Kidney epithelial cell (primary cell): ENCODE data around the gene RASGRF1. TPM values are rescaled to one million over a fixed set of nuclear protein-coding genes. Genes with fewer than 3 reads are reported as not detected.

Experiments used
- DNase-seq: peaks from one replicate; pipeline ENCODE4 v3.0.0-alpha.2; 2010; ENCODE audit warnings: low read depth
- H3K27me3 ChIP-seq: 2 replicates; pipeline ENCODE4 v1.6.0; 2011; ENCODE audit warnings: low read length; ENCODE audit not compliant: control insufficient read depth, insufficient read depth
- H3K36me3 ChIP-seq: 2 replicates; pipeline ENCODE4 v1.5.1; 2011; ENCODE audit warnings: low read length; ENCODE audit not compliant: control insufficient read depth, insufficient read depth
- H3K4me3 ChIP-seq: 2 replicates; pipeline ENCODE4 v1.5.1; 2011; ENCODE audit warnings: low read depth, mild to moderate bottlenecking, control low read depth, low read length
- total RNA-seq: library from RNA; depleted of rRNA; stranded (reverse); fragments of >200 nt; gene quantifications from 2 replicates; pipeline ENCODE4 v1.2.3, GENCODE V29; 2015
- TF ChIP-seq, protein P1 (sequence below): IDR thresholded peaks from 2 replicates; pipeline ENCODE4 v1.5.1; 2011; ENCODE audit warnings: mild to moderate bottlenecking, moderate library complexity, low read length, control low read depth, inconsistent platforms; ENCODE audit not compliant: insufficient read depth, poor library complexity, severe bottlenecking

RASGRF1 gene
- total RNA-seq, 1 donor from 2014 or later = 1.4 TPM

DNA sequence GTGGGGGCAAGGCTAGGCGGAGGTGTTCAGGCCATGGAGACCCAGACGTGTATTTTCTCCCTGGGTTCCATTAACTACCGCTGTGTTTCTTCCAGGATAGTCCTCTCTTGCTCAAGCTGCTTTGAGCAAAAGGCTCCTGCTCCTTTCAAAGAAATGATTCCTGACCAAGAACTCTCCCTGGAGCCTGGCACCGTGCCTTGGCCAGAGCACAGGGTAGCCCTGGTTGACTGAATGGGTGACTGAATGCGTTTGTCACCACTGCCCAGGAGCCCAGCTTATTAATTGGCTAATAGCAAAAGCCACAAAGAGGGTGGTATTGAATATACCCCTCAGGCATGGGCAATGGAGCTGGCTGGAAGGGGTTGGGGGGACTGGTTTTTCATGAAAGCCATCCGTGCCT, 13.9 kb downstream of the RASGRF1 start:
- Histone ChIP-seq H3K4me3 (no peak overlapping the region), H3K36me3 (no peaks in the 10 kb centered on the region), H3K27me3 (no peaks in the 10 kb centered on the region)
- DNase-seq = no peak
- TF ChIP-seq, protein P1, sequence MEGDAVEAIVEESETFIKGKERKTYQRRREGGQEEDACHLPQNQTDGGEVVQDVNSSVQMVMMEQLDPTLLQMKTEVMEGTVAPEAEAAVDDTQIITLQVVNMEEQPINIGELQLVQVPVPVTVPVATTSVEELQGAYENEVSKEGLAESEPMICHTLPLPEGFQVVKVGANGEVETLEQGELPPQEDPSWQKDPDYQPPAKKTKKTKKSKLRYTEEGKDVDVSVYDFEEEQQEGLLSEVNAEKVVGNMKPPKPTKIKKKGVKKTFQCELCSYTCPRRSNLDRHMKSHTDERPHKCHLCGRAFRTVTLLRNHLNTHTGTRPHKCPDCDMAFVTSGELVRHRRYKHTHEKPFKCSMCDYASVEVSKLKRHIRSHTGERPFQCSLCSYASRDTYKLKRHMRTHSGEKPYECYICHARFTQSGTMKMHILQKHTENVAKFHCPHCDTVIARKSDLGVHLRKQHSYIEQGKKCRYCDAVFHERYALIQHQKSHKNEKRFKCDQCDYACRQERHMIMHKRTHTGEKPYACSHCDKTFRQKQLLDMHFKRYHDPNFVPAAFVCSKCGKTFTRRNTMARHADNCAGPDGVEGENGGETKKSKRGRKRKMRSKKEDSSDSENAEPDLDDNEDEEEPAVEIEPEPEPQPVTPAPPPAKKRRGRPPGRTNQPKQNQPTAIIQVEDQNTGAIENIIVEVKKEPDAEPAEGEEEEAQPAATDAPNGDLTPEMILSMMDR = no peak

DNA sequence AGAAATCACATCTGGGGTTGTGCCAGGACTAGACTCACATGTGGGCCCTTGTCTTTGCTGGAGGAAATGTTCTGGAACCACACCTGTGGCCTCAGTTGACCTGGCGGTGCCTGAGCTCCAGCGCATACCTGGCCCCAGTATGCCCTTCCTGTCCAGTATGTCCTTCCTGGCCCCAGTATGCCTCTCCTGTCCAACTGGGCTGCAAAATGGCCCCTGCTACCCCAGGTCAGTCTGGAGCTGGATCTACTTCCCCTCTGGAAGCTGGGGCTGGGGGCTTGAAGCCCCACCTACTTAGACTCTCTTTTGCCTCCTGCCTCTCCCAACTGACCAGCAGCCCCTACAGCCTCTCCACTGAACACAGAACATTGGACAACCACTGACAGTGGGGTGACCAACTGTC, 15.3 kb downstream of the RASGRF1 start:
- TF ChIP-seq, protein P1 = no peak
- DNase-seq = no peak
- Histone ChIP-seq H3K27me3 (no peaks in the 10 kb centered on the region), H3K36me3 (no peaks in the 10 kb centered on the region), H3K4me3 (no peak overlapping the region)

DNA sequence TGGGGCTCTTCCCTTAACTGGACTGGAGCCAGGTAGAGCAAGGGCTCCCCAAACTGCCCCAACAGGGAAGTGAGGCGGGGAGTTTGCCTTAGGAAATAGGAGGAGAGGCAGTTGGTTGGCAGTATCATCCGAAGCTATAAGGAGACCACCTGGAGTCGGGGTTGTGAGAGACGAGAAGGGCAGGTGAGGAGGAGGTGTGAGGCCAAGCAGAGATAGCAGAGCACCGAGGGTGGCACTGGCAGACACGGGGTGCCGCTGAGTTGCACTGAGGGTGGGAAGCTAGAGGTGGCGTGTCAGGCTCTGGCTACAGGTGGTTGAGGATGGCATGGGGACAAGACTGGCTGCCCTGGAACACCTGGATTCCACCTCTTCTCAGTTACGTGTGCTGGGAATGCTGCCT, 17.2 kb downstream of the RASGRF1 start:
- Histone ChIP-seq H3K27me3 (no peaks in the 10 kb centered on the region), H3K4me3 (no peak overlapping the region), H3K36me3 (no peaks in the 10 kb centered on the region)
- TF ChIP-seq, protein P1 = no peak
- no peak for DNase-seq

DNA sequence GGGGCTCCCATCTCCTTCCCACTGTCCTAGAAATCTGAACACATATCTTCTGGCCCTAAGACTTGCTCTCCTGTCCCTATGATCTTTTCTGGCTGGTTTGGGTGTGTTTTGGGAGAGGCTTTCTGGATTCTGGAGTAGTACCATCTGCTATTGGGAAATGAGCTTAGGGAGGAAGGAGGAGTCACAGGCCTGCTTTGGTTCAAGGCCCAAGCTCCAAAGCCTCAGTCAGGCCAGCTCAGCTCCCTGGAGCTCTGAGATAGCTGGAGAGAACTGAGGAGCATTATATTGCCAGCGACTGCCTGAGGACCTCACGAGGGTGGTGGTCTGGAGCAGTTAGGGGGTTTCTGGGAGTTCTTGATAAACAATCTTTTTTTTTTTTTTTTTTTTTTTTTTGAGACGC, 18.7 kb downstream of the RASGRF1 start:
- no peak for DNase-seq
- H3K27me3 ChIP-seq = no peaks in the 10 kb centered on the region
- TF ChIP-seq, protein P1 = no peak
- H3K36me3 ChIP-seq = no peaks in the 10 kb centered on the region
- no peak overlapping the region for H3K4me3 ChIP-seq

DNA sequence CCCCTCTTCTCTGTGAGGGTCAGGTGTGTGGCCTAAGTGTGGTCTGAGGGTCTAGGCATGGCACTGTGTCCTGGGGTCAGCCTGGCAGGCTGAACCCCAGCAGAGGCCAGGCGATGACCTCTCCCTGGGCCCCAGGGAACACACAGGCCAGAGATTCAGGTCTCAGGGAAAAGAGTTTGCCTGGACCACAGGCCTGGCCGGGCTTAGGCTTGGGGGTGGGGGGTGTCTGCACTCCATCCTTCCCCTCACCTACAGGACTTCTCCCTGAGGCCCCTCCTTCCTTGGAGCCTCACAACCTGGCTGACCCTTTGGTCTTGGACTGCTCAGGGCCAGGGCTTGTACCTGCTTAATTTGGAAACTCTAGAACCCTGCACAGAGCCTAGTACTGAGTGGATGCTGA, 21.8 kb downstream of the RASGRF1 start:
- Histone ChIP-seq H3K36me3 (no peaks in the 10 kb centered on the region), H3K4me3 (no peak overlapping the region), H3K27me3 (peaks cover 3% of the 10 kb centered on the region)
- TF ChIP-seq, protein P1 = no peak
- DNase-seq = no peak

DNA sequence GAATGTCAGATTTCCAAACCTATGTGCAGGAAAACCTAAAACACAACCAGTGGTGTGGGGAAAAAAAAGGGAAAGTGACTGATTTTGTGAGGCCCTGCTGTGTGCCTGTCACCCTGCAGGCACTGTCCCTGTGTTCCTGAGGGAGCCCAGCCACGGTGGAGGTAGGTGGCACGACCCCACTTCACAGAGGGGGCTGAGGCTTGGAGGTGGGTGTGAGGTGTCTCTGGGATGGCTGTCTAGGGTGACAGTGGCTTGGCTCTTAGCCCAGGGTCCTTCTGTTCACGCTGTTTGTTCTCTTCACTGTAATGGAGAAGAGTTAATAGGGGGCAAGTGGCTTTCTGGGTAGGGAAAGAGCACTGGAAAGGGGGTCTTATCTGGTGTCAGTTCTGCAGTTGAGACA, 22.6 kb downstream of the RASGRF1 start:
- Histone ChIP-seq H3K27me3 (peaks cover 3% of the 10 kb centered on the region), H3K36me3 (no peaks in the 10 kb centered on the region), H3K4me3 (no peak overlapping the region)
- TF ChIP-seq, protein P1 = no peak
- no peak for DNase-seq
